MCF 10A (cell line): Measurements from ENCODE around the gene MIER2. TPM values are rescaled to one million over a fixed set of nuclear protein-coding genes. Genes with fewer than 3 reads are reported as not detected.

Source experiments
- BruUV-seq: library from RNA; stranded (reverse); fragments of 400-500 nt; replicated peaks from 2 replicates; lab custom pipeline; 2021; lab: Mats Ljungman, UMichigan
- CTCF ChIA-PET: fragments of 300-600 bp; sonication (Branson Sonifier 250); formaldehyde crosslinking; extraction: SDS; loops from one replicate; lab custom pipeline; 2021; ENCODE audit warnings: antibody characterized with exemption, inconsistent platforms; lab: Yijun Ruan, JAX
- POLR2A ChIA-PET: fragments of 300-600, 350-650 bp; sonication (Branson Sonifier 250); formaldehyde crosslinking; extraction: SDS; loops from one replicate; lab custom pipeline; 2020; ENCODE audit warnings: antibody characterized with exemption, inconsistent platforms; lab: Yijun Ruan, JAX
- DNase-seq: peaks from one replicate; pipeline ENCODE4 v3.0.0-alpha.2; 2018; ENCODE audit not compliant: unreplicated experiment
- H3K27ac Mint-ChIP-seq: one replicate; pipeline ENCODE4 v1.8.0; 2022; ENCODE audit warnings: mild to moderate bottlenecking, low read depth, mixed read lengths; ENCODE audit not compliant: unreplicated experiment
- H3K27me3 Mint-ChIP-seq: one replicate; pipeline ENCODE4 v1.8.0; 2022; ENCODE audit warnings: mixed read lengths; ENCODE audit not compliant: insufficient read depth, unreplicated experiment
- H3K36me3 Mint-ChIP-seq: one replicate; pipeline ENCODE4 v1.8.0; 2022; ENCODE audit warnings: mild to moderate bottlenecking, moderate library complexity, mixed read lengths; ENCODE audit not compliant: insufficient read depth, unreplicated experiment
- H3K4me1 Mint-ChIP-seq: one replicate; pipeline ENCODE4 v1.8.0; 2022; ENCODE audit warnings: mixed read lengths; ENCODE audit not compliant: insufficient read depth, unreplicated experiment
- H3K4me3 Mint-ChIP-seq: one replicate; pipeline ENCODE4 v1.8.0; 2022; ENCODE audit warnings: mild to moderate bottlenecking, moderate library complexity, mixed read lengths; ENCODE audit not compliant: unreplicated experiment
- H3K9me3 Mint-ChIP-seq: one replicate; pipeline ENCODE4 v1.8.0; 2022; ENCODE audit warnings: mixed read lengths; ENCODE audit not compliant: unreplicated experiment
- intact Hi-C: fragments of 100-400 bp; cut with micrococcal nuclease; formaldehyde crosslinking; loops from 2 replicates; pipeline ENCODE4 v1.14.1; 2022
- total RNA-seq: library from RNA; stranded (reverse); gene quantifications from 2 replicates; pipeline ENCODE4 v1.2.3, GENCODE V29; 2022
- TF ChIP-seq, protein P1 (sequence below): fragments of 200-600 bp; IDR thresholded peaks from one replicate; pipeline ENCODE4 v1.8.0; 2022; ENCODE audit warnings: antibody characterized with exemption, mild to moderate bottlenecking; ENCODE audit not compliant: unreplicated experiment

The MIER2 gene
- total RNA-seq, 1 experiment from 2014 or later, result 24.2 TPM

DNA sequence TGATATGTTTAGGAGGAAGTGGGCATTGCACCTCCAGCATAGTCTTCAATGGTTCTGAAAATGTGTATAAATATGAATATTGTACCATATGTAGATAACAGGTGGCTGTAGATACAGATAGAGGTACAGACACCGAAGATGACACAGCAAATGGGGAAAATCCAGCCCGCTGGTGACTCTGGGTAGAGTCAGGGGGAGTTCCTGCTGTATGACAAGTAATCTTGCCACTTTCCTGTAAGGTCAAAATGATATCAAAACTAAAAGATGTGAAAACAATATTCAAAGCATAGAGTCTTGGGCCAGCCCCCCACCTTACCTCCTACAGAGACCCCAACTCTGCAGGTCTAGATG is 46.6 kb upstream of the MIER2 start:
- no peak overlapping the region for H3K4me3 Mint-ChIP-seq
- TF ChIP-seq, protein P1, sequence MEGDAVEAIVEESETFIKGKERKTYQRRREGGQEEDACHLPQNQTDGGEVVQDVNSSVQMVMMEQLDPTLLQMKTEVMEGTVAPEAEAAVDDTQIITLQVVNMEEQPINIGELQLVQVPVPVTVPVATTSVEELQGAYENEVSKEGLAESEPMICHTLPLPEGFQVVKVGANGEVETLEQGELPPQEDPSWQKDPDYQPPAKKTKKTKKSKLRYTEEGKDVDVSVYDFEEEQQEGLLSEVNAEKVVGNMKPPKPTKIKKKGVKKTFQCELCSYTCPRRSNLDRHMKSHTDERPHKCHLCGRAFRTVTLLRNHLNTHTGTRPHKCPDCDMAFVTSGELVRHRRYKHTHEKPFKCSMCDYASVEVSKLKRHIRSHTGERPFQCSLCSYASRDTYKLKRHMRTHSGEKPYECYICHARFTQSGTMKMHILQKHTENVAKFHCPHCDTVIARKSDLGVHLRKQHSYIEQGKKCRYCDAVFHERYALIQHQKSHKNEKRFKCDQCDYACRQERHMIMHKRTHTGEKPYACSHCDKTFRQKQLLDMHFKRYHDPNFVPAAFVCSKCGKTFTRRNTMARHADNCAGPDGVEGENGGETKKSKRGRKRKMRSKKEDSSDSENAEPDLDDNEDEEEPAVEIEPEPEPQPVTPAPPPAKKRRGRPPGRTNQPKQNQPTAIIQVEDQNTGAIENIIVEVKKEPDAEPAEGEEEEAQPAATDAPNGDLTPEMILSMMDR, result no peak
- peaks cover 12% of the 10 kb centered on the region for H3K36me3 Mint-ChIP-seq
- POLR2A ChIA-PET, result interaction anchor here (0.6 kb wide), 1 partner anchor 129 kb away, joined by 3 read pairs; no protein-coding TSS in a partner anchor
- no TSS peak for BruUV-seq
- peaks cover 9% of the 10 kb centered on the region for H3K4me1 Mint-ChIP-seq
- H3K27ac Mint-ChIP-seq, result no peak overlapping the region
- H3K27me3 Mint-ChIP-seq, result no peaks in the 10 kb centered on the region
- no peak for DNase-seq
- CTCF ChIA-PET, result no interaction called here
- intact Hi-C loops, result no loop called here
- peaks cover 20% of the 10 kb centered on the region for H3K9me3 Mint-ChIP-seq

DNA sequence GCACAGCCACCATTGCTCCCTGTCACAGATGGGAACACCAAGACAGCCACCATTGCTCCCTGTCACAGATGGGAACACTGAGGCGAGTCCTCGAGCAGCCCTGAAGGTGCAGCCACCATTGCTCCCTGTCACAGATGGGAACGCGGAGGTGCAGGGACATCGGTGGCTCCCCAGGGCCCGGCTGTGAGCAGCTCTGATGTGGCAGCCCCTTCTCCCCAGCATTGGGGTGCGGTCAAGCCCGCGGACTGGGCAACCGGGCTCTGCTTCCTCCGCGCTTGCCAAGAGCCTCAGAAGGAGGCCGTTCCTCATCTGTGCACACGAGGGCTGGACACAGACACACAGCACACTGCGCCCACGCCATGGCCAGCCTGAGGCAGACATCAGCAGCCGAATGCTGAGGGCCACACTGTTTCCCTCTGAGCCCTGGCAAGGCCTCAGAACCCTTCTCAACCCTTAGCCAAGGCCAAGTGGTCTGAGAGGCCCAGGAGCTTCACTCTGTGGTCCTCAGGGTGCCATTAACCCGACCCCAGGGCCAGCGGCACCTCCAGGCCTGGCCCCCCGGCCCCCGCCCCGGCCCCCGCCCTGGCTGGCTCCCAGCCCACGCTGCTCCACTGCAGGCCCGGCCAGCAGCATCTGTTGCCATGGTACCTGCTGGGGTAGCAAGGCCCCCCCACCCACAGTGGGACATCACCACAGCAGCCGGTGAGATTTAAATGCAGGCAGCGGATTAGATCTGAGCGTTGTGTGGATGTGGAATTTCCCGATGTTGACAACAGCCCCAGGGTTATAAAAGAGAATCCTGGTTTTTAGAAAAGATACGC is 46.0 kb upstream of the MIER2 start:
- BruUV-seq, result no TSS peak
- no peak overlapping the region for H3K27ac Mint-ChIP-seq
- ChIA-PET CTCF (no interaction called here), POLR2A (interaction anchor here (0.6 kb wide), 1 partner anchor 130 kb away, joined by 3 read pairs; no protein-coding TSS in a partner anchor)
- no peak for DNase-seq
- TF ChIP-seq, protein P1, result no peak
- no peak overlapping the region for H3K4me3 Mint-ChIP-seq
- intact Hi-C loops, result no loop called here
- peaks cover 12% of the 10 kb centered on the region for H3K36me3 Mint-ChIP-seq
- H3K27me3 Mint-ChIP-seq, result no peaks in the 10 kb centered on the region
- H3K4me1 Mint-ChIP-seq, result peaks cover 9% of the 10 kb centered on the region
- peaks cover 15% of the 10 kb centered on the region for H3K9me3 Mint-ChIP-seq

DNA sequence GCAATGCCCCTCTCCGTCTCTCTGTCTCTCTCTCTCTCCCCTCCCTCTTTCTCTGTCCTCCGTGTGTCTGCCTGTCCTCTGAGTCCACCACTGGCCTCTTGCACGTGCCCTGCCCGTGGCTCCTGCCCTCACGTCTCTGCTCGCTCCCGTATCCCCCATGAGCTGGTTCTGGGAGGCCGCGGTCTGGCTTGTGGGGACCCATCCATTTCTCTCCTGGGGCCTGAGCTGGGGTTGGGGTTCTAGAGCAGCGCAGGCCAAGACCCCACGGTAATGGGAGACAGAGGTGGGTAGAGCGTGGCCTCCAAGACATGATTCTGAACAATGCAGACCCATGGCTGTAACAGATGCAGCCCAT is 45.3 kb upstream of the MIER2 start:
- H3K27me3 Mint-ChIP-seq, result no peaks in the 10 kb centered on the region
- DNase-seq, result no peak
- H3K9me3 Mint-ChIP-seq, result peaks cover 9% of the 10 kb centered on the region
- H3K27ac Mint-ChIP-seq, result no peak overlapping the region
- peaks cover 12% of the 10 kb centered on the region for H3K36me3 Mint-ChIP-seq
- H3K4me1 Mint-ChIP-seq, result peaks cover 9% of the 10 kb centered on the region
- BruUV-seq, result no TSS peak
- intact Hi-C loops, result loop anchor here (10.0 kb wide), 1 partner anchor 115 kb away; the partner anchor contains the start of gene TPGS1
- H3K4me3 Mint-ChIP-seq, result no peak overlapping the region
- TF ChIP-seq, protein P1, result no peak
- CTCF ChIA-PET, result no interaction called here
- POLR2A ChIA-PET, result no interaction called here

DNA sequence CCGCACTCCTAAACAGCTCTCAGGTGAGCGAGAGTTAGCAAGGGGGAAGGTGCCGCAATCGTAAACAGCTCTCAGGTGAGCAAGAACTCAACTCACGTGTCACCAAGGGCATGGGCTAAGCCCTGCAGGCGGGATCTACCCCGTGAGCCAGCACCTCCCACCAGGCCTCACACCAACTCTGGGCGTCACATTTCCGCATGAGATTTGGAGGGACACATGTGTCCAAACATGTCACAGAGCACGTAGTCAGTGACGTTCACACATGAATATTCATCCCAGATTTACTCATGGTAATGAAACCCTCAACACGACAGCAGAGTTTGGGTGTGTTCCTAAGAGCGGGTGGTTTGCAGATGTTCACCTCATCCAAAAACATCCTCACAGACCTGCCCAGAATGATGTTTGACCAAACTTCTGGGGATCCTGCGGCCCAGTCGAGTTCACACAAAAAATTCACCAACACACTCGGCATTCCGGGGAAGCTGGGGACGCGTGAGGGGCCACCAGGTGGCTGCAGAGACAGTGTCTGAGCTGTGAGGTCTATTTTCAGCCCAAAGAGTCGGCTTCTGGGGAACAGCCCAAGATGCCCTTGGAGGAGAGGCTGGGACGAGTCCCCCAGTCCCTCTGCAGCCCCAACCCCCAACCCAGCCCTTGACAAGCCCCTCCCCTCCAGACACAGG is 44.8 kb upstream of the MIER2 start:
- intact Hi-C loops, result loop anchor here (10.0 kb wide), 1 partner anchor 115 kb away; the partner anchor contains the start of gene TPGS1
- no peak overlapping the region for H3K27ac Mint-ChIP-seq
- no peaks in the 10 kb centered on the region for H3K27me3 Mint-ChIP-seq
- no TSS peak for BruUV-seq
- CTCF ChIA-PET, result no interaction called here
- peaks cover 9% of the 10 kb centered on the region for H3K9me3 Mint-ChIP-seq
- TF ChIP-seq, protein P1, result no peak
- H3K36me3 Mint-ChIP-seq, result peaks cover 12% of the 10 kb centered on the region
- DNase-seq, result no peak
- POLR2A ChIA-PET, result no interaction called here
- no peak overlapping the region for H3K4me3 Mint-ChIP-seq
- peaks cover 9% of the 10 kb centered on the region for H3K4me1 Mint-ChIP-seq
